ENCODE data around the gene PIGH.
"Not testable (repeated sequence)": the region's sequence is repeated elsewhere in the genome, so short reads cannot be mapped to it uniquely, and the experiment has no call there.

The PIGH gene

GRCh38 chr14:67544590-67544989, 55.5 kb downstream of the PIGH start:
- no peak for DNase-seq

GRCh38 chr14:67542620-67543019, 57.4 kb downstream of the PIGH start:
- not testable (repeated sequence) for DNase-seq

GRCh38 chr14:67541448-67542387, 58.4 kb downstream of the PIGH start:
- DNase-seq: no peak
